ENCODE results near the gene WWOX.

DNA sequence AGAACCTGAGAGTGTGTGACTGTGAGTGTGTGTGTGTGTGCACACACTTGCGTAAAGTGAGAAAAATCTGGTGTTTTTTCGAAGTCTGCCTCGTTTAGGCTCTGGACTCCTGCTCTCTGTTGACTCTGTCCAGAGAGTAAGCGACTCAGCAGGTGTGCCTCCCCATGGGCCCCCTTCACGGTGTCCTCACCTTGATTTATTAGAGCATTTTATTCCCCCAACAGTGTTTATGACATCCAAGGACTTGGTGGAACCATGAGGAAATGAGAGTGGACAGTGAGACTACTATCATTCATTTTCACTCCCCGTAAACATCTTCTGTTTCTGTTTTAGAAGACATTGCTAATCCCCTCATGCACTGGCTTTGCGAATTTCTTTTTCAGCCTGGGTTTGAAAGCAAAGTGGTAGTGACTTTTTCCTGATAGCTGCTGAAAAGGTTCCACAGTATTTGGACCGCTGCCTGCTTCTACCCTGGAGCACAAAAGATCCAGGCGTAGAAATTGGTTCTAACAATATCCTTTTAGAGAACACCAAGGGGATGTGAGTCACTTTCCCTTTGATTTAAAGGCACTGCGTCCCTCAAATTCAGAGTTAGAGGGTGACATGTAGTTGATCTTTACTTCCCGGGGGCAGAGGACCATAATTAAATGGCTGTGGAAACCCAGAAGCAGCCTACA, 218.2 kb downstream of the WWOX start:
- TF ChIP-seq, protein P1, sequence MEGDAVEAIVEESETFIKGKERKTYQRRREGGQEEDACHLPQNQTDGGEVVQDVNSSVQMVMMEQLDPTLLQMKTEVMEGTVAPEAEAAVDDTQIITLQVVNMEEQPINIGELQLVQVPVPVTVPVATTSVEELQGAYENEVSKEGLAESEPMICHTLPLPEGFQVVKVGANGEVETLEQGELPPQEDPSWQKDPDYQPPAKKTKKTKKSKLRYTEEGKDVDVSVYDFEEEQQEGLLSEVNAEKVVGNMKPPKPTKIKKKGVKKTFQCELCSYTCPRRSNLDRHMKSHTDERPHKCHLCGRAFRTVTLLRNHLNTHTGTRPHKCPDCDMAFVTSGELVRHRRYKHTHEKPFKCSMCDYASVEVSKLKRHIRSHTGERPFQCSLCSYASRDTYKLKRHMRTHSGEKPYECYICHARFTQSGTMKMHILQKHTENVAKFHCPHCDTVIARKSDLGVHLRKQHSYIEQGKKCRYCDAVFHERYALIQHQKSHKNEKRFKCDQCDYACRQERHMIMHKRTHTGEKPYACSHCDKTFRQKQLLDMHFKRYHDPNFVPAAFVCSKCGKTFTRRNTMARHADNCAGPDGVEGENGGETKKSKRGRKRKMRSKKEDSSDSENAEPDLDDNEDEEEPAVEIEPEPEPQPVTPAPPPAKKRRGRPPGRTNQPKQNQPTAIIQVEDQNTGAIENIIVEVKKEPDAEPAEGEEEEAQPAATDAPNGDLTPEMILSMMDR (IDR thresholded peaks at IDR 0.05; ENCODE audit: borderline replicate concordance, extremely low read depth, low read length, poor library complexity, severe bottlenecking), result no peak
- no peak for TF ChIP-seq EZH2 (IDR thresholded peaks at IDR 0.05; ENCODE audit: borderline replicate concordance, low read depth, low read length, severe bottlenecking)
